ENCODE measurements around the gene HTT-AS.

HTT-AS gene

DNA sequence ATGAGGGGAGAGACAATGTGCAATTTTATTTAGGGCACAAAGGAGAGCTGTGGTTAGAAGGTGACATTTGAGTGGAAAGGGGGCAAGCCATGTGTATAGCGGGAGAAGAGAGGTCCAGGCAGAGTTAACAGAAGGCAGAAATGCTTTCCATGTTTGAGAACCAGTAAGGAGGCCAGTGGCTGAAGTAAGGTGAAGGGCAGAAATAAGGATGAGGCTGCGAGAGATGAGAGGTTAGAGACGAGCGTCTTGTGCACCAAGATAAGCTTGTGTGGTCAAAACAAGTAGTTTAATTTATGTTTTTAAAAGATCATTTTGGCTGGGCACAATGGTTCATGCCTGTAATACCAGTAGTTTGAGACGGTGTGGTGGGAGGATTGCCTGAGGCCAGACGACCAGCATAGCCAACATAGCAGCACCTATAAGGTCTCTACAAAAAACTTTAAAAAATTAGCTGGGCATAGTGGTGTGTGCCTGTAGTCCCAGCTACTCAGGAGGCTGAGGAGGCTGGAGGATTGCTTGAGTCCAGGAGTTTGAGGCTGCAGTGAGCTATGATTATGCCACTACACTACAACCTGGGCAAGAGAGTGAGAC, 8.7 kb upstream of the HTT-AS start:
- Histone ChIP-seq H3K9ac (ENCODE audit: insufficient read length) (no peak overlapping the region), H3K9me3 (ENCODE audit: low read depth, low read length) (no peaks in the 10 kb centered on the region), H3K4me3 (no peak overlapping the region), H3K27ac (no peak overlapping the region), H3K36me3 (ENCODE audit: insufficient read depth, low read length) (no peaks in the 10 kb centered on the region; the same call in 1 of the 2 replicates)
- no peak for TF ChIP-seq FOXP2 (optimal IDR thresholded peaks at IDR 0.05; ENCODE audit: control extremely low read depth, extremely low read length, insufficient read depth)
- no peak for TF ChIP-seq POLR2AphosphoS5 (IDR thresholded peaks at IDR 0.05; ENCODE audit: borderline replicate concordance, low read depth, low read length)
- TF ChIP-seq EZH2 (IDR thresholded peaks at IDR 0.05) = no peak
- no peak for DNase-seq (ENCODE audit: low read depth, low spot score)

DNA sequence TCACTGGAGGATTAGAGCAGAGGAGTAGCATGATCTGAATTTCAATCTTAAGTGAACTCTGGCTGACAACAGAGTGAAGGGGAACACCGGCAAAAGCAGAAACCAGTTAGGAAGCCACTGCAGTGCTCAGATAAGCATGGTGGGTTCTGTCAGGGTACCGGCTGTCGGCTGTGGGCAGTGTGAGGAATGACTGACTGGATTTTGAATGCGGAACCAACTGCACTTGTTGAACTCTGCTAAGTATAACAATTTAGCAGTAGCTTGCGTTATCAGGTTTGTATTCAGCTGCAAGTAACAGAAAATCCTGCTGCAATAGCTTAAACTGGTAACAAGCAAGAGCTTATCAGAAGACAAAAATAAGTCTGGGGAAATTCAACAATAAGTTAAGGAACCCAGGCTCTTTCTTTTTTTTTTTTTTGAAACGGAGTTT, 5.4 kb upstream of the HTT-AS start:
- DNase-seq (ENCODE audit: low read depth, low spot score) = no peak
- Histone ChIP-seq H3K4me3 (no peak overlapping the region), H3K9ac (ENCODE audit: insufficient read length) (no peak overlapping the region), H3K27ac (no peak overlapping the region), H3K36me3 (ENCODE audit: insufficient read depth, low read length) (no peaks in the 10 kb centered on the region), H3K9me3 (ENCODE audit: low read depth, low read length) (no peaks in the 10 kb centered on the region)
- TF ChIP-seq FOXP2 (optimal IDR thresholded peaks at IDR 0.05; ENCODE audit: control extremely low read depth, extremely low read length, insufficient read depth) = no peak
- TF ChIP-seq EZH2 (IDR thresholded peaks at IDR 0.05) = no peak
- TF ChIP-seq POLR2AphosphoS5 (IDR thresholded peaks at IDR 0.05; ENCODE audit: borderline replicate concordance, low read depth, low read length) = no peak

DNA sequence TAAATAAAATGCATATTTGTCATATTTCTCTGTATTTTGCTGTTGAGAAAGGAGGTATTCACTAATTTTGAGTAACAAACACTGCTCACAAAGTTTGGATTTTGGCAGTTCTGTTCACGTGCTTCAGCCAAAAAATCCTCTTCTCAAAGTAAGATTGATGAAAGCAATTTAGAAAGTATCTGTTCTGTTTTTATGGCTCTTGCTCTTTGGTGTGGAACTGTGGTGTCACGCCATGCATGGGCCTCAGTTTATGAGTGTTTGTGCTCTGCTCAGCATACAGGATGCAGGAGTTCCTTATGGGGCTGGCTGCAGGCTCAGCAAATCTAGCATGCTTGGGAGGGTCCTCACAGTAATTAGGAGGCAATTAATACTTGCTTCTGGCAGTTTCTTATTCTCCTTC, 3.5 kb upstream of the HTT-AS start:
- Histone ChIP-seq H3K9ac (ENCODE audit: insufficient read length) (no peak overlapping the region), H3K36me3 (ENCODE audit: insufficient read depth, low read length) (no peaks in the 10 kb centered on the region), H3K9me3 (ENCODE audit: low read depth, low read length) (no peaks in the 10 kb centered on the region), H3K4me3 (no peak overlapping the region), H3K27ac (no peak overlapping the region)
- TF ChIP-seq FOXP2 (optimal IDR thresholded peaks at IDR 0.05; ENCODE audit: control extremely low read depth, extremely low read length, insufficient read depth) (no peak), POLR2AphosphoS5 (IDR thresholded peaks at IDR 0.05; ENCODE audit: borderline replicate concordance, low read depth, low read length) (no peak)
- DNase-seq (ENCODE audit: low read depth, low spot score) = no peak

DNA sequence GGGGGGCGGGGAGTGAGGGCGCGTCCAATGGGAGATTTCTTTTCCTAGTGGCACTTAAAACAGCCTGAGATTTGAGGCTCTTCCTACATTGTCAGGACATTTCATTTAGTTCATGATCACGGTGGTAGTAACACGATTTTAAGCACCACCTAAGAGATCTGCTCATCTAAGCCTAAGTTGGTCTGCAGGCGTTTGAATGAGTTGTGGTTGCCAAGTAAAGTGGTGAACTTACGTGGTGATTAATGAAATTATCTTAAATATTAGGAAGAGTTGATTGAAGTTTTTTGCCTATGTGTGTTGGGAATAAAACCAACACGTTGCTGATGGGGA, 1.3 kb upstream of the HTT-AS start:
- no peak for DNase-seq (ENCODE audit: low read depth, low spot score)
- Histone ChIP-seq H3K9me3 (ENCODE audit: low read depth, low read length) (no peaks in the 10 kb centered on the region), H3K4me3 (peak overlapping the region; percentile 82), H3K36me3 (ENCODE audit: insufficient read depth, low read length) (no peaks in the 10 kb centered on the region), H3K27ac (no peak overlapping the region), H3K9ac (ENCODE audit: insufficient read length) (peak overlapping the region; percentile 93)
- no peak for TF ChIP-seq FOXP2 (optimal IDR thresholded peaks at IDR 0.05; ENCODE audit: control extremely low read depth, extremely low read length, insufficient read depth)
- no peak; the same call in 1 of the 2 replicates for TF ChIP-seq POLR2AphosphoS5 (IDR thresholded peaks at IDR 0.05; ENCODE audit: borderline replicate concordance, low read depth, low read length)
- no peak for TF ChIP-seq EZH2 (IDR thresholded peaks at IDR 0.05)

DNA sequence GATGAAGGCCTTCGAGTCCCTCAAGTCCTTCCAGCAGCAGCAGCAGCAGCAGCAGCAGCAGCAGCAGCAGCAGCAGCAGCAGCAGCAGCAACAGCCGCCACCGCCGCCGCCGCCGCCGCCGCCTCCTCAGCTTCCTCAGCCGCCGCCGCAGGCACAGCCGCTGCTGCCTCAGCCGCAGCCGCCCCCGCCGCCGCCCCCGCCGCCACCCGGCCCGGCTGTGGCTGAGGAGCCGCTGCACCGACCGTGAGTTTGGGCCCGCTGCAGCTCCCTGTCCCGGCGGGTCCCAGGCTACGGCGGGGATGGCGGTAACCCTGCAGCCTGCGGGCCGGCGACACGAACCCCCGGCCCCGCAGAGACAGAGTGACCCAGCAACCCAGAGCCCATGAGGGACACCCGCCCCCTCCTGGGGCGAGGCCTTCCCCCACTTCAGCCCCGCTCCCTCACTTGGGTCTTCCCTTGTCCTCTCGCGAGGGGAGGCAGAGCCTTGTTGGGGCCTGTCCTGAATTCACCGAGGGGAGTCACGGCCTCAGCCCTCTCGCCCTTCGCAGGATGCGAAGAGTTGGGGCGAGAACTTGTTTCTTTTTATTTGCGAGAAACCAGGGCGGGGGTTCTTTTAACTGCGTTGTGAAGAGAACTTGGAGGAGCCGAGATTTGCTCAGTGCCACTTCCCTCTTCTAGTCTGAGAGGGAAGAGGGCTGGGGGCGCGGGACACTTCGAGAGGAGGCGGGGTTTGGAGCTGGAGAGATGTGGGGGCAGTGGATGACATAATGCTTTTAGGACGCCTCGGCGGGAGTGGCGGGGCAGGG, 711 bp upstream of the HTT-AS start:
- no peak for DNase-seq (ENCODE audit: low read depth, low spot score)
- Histone ChIP-seq H3K4me3 (peak overlapping the region; percentile 82), H3K9me3 (ENCODE audit: low read depth, low read length) (no peaks in the 10 kb centered on the region)

DNA sequence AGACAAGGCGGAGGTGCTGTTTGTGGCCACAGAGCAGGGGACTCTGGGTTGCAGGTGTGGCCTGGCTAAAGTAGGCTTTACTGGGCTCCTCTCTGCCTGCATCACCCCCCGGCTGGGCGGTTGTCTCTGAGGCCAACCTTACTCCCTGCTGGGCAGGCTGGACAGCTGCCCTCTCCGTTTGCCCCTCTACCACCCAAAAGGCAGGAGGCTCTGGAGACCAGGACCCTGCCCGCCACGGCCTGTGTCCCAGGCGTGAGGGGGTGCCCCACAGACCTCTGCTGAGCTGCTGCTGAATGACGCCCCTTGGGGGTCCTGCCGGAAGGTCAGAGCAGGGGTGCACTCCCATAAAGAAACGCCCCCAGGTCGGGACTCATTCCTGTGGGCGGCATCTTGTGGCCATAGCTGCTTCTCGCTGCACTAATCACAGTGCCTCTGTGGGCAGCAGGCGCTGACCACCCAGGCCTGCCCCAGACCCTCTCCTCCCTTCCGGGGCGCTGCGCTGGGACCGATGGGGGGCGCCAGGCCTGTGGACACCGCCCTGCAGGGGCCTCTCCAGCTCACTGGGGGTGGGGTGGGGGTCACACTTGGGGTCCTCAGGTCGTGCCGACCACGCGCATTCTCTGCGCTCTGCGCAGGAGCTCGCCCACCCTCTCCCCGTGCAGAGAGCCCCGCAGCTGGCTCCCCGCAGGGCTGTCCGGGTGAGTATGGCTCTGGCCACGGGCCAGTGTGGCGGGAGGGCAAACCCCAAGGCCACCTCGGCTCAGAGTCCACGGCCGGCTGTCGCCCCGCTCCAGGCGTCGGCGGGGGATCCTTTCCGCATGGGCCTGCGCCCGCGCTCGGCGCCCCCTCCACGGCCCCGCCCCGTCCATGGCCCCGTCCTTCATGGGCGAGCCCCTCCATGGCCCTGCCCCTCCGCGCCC, 920 bp downstream of the HTT-AS start:
- H3K36me3 ChIP-seq (ENCODE audit: insufficient read depth, low read length) = no peaks in the 10 kb centered on the region
- peak overlapping the region; percentile 75 for H3K9ac ChIP-seq (ENCODE audit: insufficient read length)
- H3K9me3 ChIP-seq (ENCODE audit: low read depth, low read length) = no peaks in the 10 kb centered on the region
- H3K27ac ChIP-seq = no peak overlapping the region
- DNase-seq (ENCODE audit: low read depth, low spot score) = no peak
- peak overlapping the region; percentile 86 for H3K4me3 ChIP-seq
- TF ChIP-seq FOXP2 (optimal IDR thresholded peaks at IDR 0.05; ENCODE audit: control extremely low read depth, extremely low read length, insufficient read depth) = no peak
- no peak for TF ChIP-seq EZH2 (IDR thresholded peaks at IDR 0.05)
- peak; percentile 80; the same call in 1 of the 2 replicates for TF ChIP-seq POLR2AphosphoS5 (IDR thresholded peaks at IDR 0.05; ENCODE audit: borderline replicate concordance, low read depth, low read length)

More for the DNA sequence above, 711 bp upstream of the HTT-AS start:
- peak overlapping the region; percentile 93 for H3K9ac ChIP-seq (ENCODE audit: insufficient read length)
- H3K27ac ChIP-seq = peak overlapping the region; percentile 62; the same call in 1 of the 2 replicates
- no peak for TF ChIP-seq EZH2 (IDR thresholded peaks at IDR 0.05)
- TF ChIP-seq POLR2AphosphoS5 (IDR thresholded peaks at IDR 0.05; ENCODE audit: borderline replicate concordance, low read depth, low read length) = peak; percentile 79
- no peaks in the 10 kb centered on the region for H3K36me3 ChIP-seq (ENCODE audit: insufficient read depth, low read length)

DNA sequence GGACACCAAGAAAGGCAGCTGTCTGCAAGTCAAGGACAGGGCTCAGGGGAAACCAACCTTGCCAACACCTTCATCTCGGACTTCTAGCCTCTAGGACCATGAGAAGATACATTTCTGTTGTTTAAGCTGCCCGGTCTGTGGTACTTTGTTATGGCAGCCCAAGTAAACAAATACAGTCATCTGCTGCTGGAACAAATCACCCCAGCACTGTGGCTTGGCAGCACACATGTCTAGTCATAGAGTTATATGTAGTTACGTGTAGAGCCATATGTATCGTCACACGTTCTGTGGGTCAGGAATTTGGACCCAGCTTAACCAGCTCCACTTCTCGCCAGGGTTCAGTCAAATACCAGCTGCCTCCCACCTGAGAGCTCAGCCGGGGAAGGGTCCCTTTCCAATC, 2.5 kb downstream of the HTT-AS start:
- no peak for TF ChIP-seq POLR2AphosphoS5 (IDR thresholded peaks at IDR 0.05; ENCODE audit: borderline replicate concordance, low read depth, low read length)
- no peak for TF ChIP-seq EZH2 (IDR thresholded peaks at IDR 0.05)
- no peak for TF ChIP-seq FOXP2 (optimal IDR thresholded peaks at IDR 0.05; ENCODE audit: control extremely low read depth, extremely low read length, insufficient read depth)
- no peak for DNase-seq (ENCODE audit: low read depth, low spot score)

More for the DNA sequence above, 2.5 kb downstream of the HTT-AS start:
- Histone ChIP-seq H3K27ac (no peak overlapping the region), H3K4me3 (no peak overlapping the region), H3K9me3 (ENCODE audit: low read depth, low read length) (no peaks in the 10 kb centered on the region), H3K9ac (ENCODE audit: insufficient read length) (no peak overlapping the region), H3K36me3 (ENCODE audit: insufficient read depth, low read length) (no peaks in the 10 kb centered on the region)

Data from SK-N-MC (cell line).